Measurements from ENCODE around the gene FKBP8. TPM values are rescaled to one million over a fixed set of nuclear protein-coding genes. Genes with fewer than 3 reads are reported as not detected.
"Not testable (repeated sequence)": the region's sequence is repeated elsewhere in the genome, so short reads cannot be mapped to it uniquely, and the experiment has no call there.

The FKBP8 gene
- total RNA-seq, 4 donors from 2014 or later, result 408 to 436 (median 418) TPM

GRCh38 chr19:18531485-18531884, 11.9 kb downstream of the FKBP8 start:
- Histone ChIP-seq H3K4me1 (peaks cover 0 to 3% (median 0%) of the 10 kb centered on the region in 3 donors), H3K36me3 (peaks cover 0 to 65% of the 10 kb centered on the region in 2 donors), H3K27ac (no peak overlapping the region), H3K9me3 (no peaks in the 10 kb centered on the region), H3K27me3 (no peaks in the 10 kb centered on the region), H3K4me3 (no peak overlapping the region)
- no CpG with 5 or more reads among the region's 9 CpGs for WGBS, 2 donors (ENCODE audit: low coverage in 1 of 2)
- ATAC-seq, result no peak
- TF ChIP-seq EP300 (IDR thresholded peaks at IDR 0.05) (no peak), POLR2AphosphoS5 (IDR thresholded peaks at IDR 0.05) (no peak), POLR2A (IDR thresholded peaks at IDR 0.05) (no peak), CTCF (IDR thresholded peaks at IDR 0.05) (no peak)

GRCh38 chr19:18529782-18530181, 13.6 kb downstream of the FKBP8 start:
- H3K4me3 ChIP-seq, result no peak overlapping the region
- ATAC-seq, result no peak
- TF ChIP-seq POLR2AphosphoS5 (IDR thresholded peaks at IDR 0.05) (no peak), CTCF (IDR thresholded peaks at IDR 0.05) (no peak), POLR2A (IDR thresholded peaks at IDR 0.05) (no peak), EP300 (IDR thresholded peaks at IDR 0.05) (no peak)
- no peaks in the 10 kb centered on the region for H3K9me3 ChIP-seq
- peaks cover 0 to 48% of the 10 kb centered on the region in 2 donors for H3K36me3 ChIP-seq
- no peaks in the 10 kb centered on the region for H3K27me3 ChIP-seq
- no peak overlapping the region for H3K27ac ChIP-seq
- peaks cover 0 to 3% (median 0%) of the 10 kb centered on the region in 3 donors for H3K4me1 ChIP-seq
- no CpG with 5 or more reads among the region's 7 CpGs for WGBS, 2 donors (ENCODE audit: low coverage in 1 of 2)

GRCh38 chr19:18526316-18526715, 17.1 kb downstream of the FKBP8 start:
- TF ChIP-seq EP300 (IDR thresholded peaks at IDR 0.05), result no peak
- TF ChIP-seq POLR2AphosphoS5 (IDR thresholded peaks at IDR 0.05), result no peak
- TF ChIP-seq POLR2A (IDR thresholded peaks at IDR 0.05), result no peak
- no peak for TF ChIP-seq CTCF (IDR thresholded peaks at IDR 0.05)
- 85 to 90% methylated on average over 2 to 7 of the region's 9 CpGs for WGBS, 2 donors (ENCODE audit: low coverage in 1 of 2)
- H3K27me3 ChIP-seq, result no peaks in the 10 kb centered on the region
- H3K36me3 ChIP-seq, result peaks cover 0 to 14% of the 10 kb centered on the region in 2 donors
- H3K4me3 ChIP-seq, result no peak overlapping the region
- H3K4me1 ChIP-seq, result peaks cover 0 to 4% (median 3%) of the 10 kb centered on the region in 3 donors
- H3K9me3 ChIP-seq, result no peaks in the 10 kb centered on the region
- no peak for ATAC-seq
- no peak overlapping the region for H3K27ac ChIP-seq

- no peak overlapping the region for H3K27ac ChIP-seq
- no peaks in the 10 kb centered on the region for H3K9me3 ChIP-seq
- H3K4me3 ChIP-seq, result no peak overlapping the region
- H3K4me1 ChIP-seq, result peaks cover 0 to 26% (median 11%) of the 10 kb centered on the region in 3 donors
- ATAC-seq, result no peak
- 60% methylated on average over 1 of the region's 9 CpGs; no CpG with 5 or more reads in 1 of the 2 donors for WGBS, 2 donors (ENCODE audit: low coverage in 1 of 2)
- no peaks in the 10 kb centered on the region for H3K27me3 ChIP-seq
- H3K36me3 ChIP-seq, result no peaks in the 10 kb centered on the region
- TF ChIP-seq POLR2AphosphoS5 (IDR thresholded peaks at IDR 0.05), result no peak
- no peak for TF ChIP-seq POLR2A (IDR thresholded peaks at IDR 0.05)
- TF ChIP-seq EP300 (IDR thresholded peaks at IDR 0.05), result no peak
- TF ChIP-seq CTCF (IDR thresholded peaks at IDR 0.05), result no peak
These were observed 19.5 kb downstream of the FKBP8 start for GRCh38 chr19:18523841-18524240.

DNA sequence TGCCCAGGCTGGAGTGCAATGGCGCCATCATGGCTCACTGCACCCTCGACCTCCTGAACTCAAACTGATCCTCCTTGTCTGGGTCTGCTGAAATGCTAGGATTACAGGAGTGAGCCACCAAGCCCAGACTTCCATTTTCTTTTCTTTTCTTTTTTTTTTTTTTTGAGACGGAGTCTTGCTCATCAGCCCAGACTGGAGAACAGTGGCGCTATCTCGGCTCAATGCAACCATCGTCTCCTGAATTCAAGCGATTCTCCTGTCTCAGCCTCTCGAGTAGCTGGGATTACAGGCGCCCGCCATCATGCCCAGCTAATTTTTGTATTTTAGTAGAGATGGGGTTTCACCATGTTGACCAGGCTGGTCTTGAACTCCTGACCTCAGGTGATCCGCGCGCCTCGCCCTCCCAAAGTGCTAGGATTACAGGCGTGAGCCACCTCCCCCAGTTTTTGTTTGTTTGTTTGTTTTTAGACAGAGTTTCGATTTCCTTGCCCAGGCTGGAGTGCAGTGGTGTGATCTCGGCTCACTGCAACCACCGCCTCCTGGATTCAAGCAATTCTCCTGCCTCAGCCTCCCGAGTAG, 20.4 kb downstream of the FKBP8 start:
- peak overlapping the region in 3 of 4 donors; percentile 53 to 99 (median 67) for H3K27ac ChIP-seq
- H3K27me3 ChIP-seq, result not testable (repeated sequence)

More for the DNA sequence above, 20.4 kb downstream of the FKBP8 start:
- H3K36me3 ChIP-seq, H3K9me3 ChIP-seq, ATAC-seq: not testable (repeated sequence)
- Histone ChIP-seq H3K4me1 (peaks cover 0 to 35% (median 13%) of the 10 kb centered on the region in 3 donors), H3K4me3 (peak overlapping the region in 1 of 2 donors; percentile 26)
- 55 to 77% methylated on average over 15 to 16 of the region's 19 CpGs for WGBS, 2 donors (ENCODE audit: low coverage in 1 of 2)
